Left ventricle myocardium inferior (tissue), 1 donor: ENCODE data around the gene RHBDF2. TPM values are rescaled to one million over a fixed set of nuclear protein-coding genes. Genes with fewer than 3 reads are reported as not detected.

Source experiments
- DNase-seq: peaks from one replicate; pipeline ENCODE4 v3.0.0-alpha.2; 2020
- H3K27ac ChIP-seq: fragments of 200-600 bp; replicated peaks from 2 replicates; pipeline ENCODE4 v1.8.0; 2021
- H3K27me3 ChIP-seq: fragments of 200-600 bp; 2 replicates; pipeline ENCODE4 v1.8.0; 2021; ENCODE audit warnings: low read depth
- H3K36me3 ChIP-seq: fragments of 200-600 bp; 2 replicates; pipeline ENCODE4 v1.8.0; 2021
- H3K4me1 ChIP-seq: fragments of 200-600 bp; 2 replicates; pipeline ENCODE4 v1.8.0; 2021
- H3K4me3 ChIP-seq: fragments of 200-600 bp; 2 replicates; pipeline ENCODE4 v1.8.0; 2021; ENCODE audit warnings: mild to moderate bottlenecking, moderate library complexity
- H3K9me3 ChIP-seq: fragments of 200-600 bp; replicated peaks from 2 replicates; pipeline ENCODE4 v1.8.0; 2021
- CTCF ChIP-seq: fragments of 200-600 bp; IDR thresholded peaks from 2 replicates; pipeline ENCODE4 v1.8.0; 2021; ENCODE audit warnings: antibody characterized with exemption, mild to moderate bottlenecking, borderline replicate concordance
- intact Hi-C: fragments of 100-400 bp; cut with micrococcal nuclease; formaldehyde crosslinking; loops from one replicate; pipeline ENCODE4 v1.11.0; 2022
- total RNA-seq: library from RNA; stranded (reverse); fragmentation: NEBNext Ultra II Directional; extraction: Animal tissue kit (Norgen Biotek cat#: 25700); gene quantifications from one replicate; pipeline ENCODE4 v1.2.1, GENCODE V29; 2021
- donor health status: DM: no; HTN: yes; CAD: no; lungs with severe emphysema.

RHBDF2 gene
- total RNA-seq, 1 donor from 2014 or later, result 13.8 TPM

GRCh38 chr17:76451506-76451905, 49.7 kb downstream of the RHBDF2 start:
- Histone ChIP-seq H3K4me3 (peak overlapping the region; percentile 99), H3K4me1 (peaks cover 64% of the 10 kb centered on the region), H3K27me3 (no peaks in the 10 kb centered on the region), H3K36me3 (no peaks in the 10 kb centered on the region), H3K9me3 (no peaks in the 10 kb centered on the region), H3K27ac (peak overlapping the region; percentile 94)
- TF ChIP-seq CTCF, result no peak
- intact Hi-C loops, result loop anchor here (10.0 kb wide), 1 partner anchor 47 kb away; no protein-coding TSS in a partner anchor
- DNase-seq, result no peak

- H3K27ac ChIP-seq, result peak overlapping the region; percentile 94
- no peaks in the 10 kb centered on the region for H3K9me3 ChIP-seq
- intact Hi-C loops, result no loop called here
- H3K4me3 ChIP-seq, result peak overlapping the region; percentile 32
- peaks cover 88% of the 10 kb centered on the region for H3K4me1 ChIP-seq
- H3K27me3 ChIP-seq, result no peaks in the 10 kb centered on the region
- H3K36me3 ChIP-seq, result no peaks in the 10 kb centered on the region
- no peak for DNase-seq
- TF ChIP-seq CTCF, result no peak
Measured at GRCh38 chr17:76449126-76449525, 52.1 kb downstream of the RHBDF2 start.

- intact Hi-C loops, result no loop called here
- peak overlapping the region; percentile 32 for H3K4me3 ChIP-seq
- no peak for TF ChIP-seq CTCF
- no peaks in the 10 kb centered on the region for H3K27me3 ChIP-seq
- H3K9me3 ChIP-seq, result no peaks in the 10 kb centered on the region
- no peak for DNase-seq
- H3K36me3 ChIP-seq, result no peaks in the 10 kb centered on the region
- H3K4me1 ChIP-seq, result peaks cover 98% of the 10 kb centered on the region
- peak overlapping the region; percentile 94 for H3K27ac ChIP-seq
Measured at GRCh38 chr17:76447931-76448652, 53.1 kb downstream of the RHBDF2 start.

- TF ChIP-seq CTCF, result no peak
- H3K27me3 ChIP-seq, result no peaks in the 10 kb centered on the region
- peak overlapping the region; percentile 94 for H3K27ac ChIP-seq
- peak overlapping the region; percentile 15 for H3K4me3 ChIP-seq
- H3K36me3 ChIP-seq, result no peaks in the 10 kb centered on the region
- intact Hi-C loops, result no loop called here
- no peaks in the 10 kb centered on the region for H3K9me3 ChIP-seq
- peaks cover 100% of the 10 kb centered on the region for H3K4me1 ChIP-seq
- no peak for DNase-seq
Measured at GRCh38 chr17:76446449-76447231, 54.6 kb downstream of the RHBDF2 start.

GRCh38 chr17:76445697-76446448, 55.4 kb downstream of the RHBDF2 start:
- no peak for DNase-seq

More at GRCh38 chr17:76445697-76446448, 55.4 kb downstream of the RHBDF2 start:
- peaks cover 100% of the 10 kb centered on the region for H3K4me1 ChIP-seq
- H3K27me3 ChIP-seq, result no peaks in the 10 kb centered on the region
- TF ChIP-seq CTCF, result no peak
- H3K4me3 ChIP-seq, result peak overlapping the region; percentile 15
- no peaks in the 10 kb centered on the region for H3K36me3 ChIP-seq
- H3K9me3 ChIP-seq, result no peaks in the 10 kb centered on the region
- H3K27ac ChIP-seq, result peak overlapping the region; percentile 94
- intact Hi-C loops, result no loop called here
